Activated naive CD4-positive, alpha-beta T cell treated with anti-CD3 and anti-CD28 coated beads, Interleukin-2, amount 50 U/mL, for 24 hours (primary cell): ENCODE data around the gene PARP3.
A peak's percentile ranks its signal among the peaks of the same experiment; 100 is the strongest.
"Not testable (repeated sequence)": the region's sequence is repeated elsewhere in the genome, so short reads cannot be mapped to it uniquely, and the experiment has no call there.

Experiments
- H3K27ac Mint-ChIP-seq: one replicate; pipeline ENCODE4 v1.8.0; 2021; ENCODE audit warnings: mild to moderate bottlenecking, mixed read lengths
- H3K27me3 Mint-ChIP-seq: one replicate; pipeline ENCODE4 v1.8.0; 2021; ENCODE audit warnings: mixed read lengths
- H3K36me3 Mint-ChIP-seq: one replicate; pipeline ENCODE4 v1.8.0; 2021; ENCODE audit warnings: mixed read lengths
- H3K4me1 Mint-ChIP-seq: one replicate; pipeline ENCODE4 v1.8.0; 2021; ENCODE audit warnings: mixed read lengths
- H3K4me3 Mint-ChIP-seq: one replicate; pipeline ENCODE4 v1.8.0; 2021; ENCODE audit warnings: mild to moderate bottlenecking, mixed read lengths
- H3K9me3 Mint-ChIP-seq: one replicate; pipeline ENCODE4 v1.8.0; 2021; ENCODE audit warnings: mixed read lengths

Gene PARP3

GRCh38 chr3:51982352-51982837 lies 40.2 kb downstream of the PARP3 start:
- H3K9me3 Mint-ChIP-seq, result no peaks in the 10 kb centered on the region
- peak overlapping the region; percentile 94 for H3K4me3 Mint-ChIP-seq
- peak overlapping the region; percentile 84 for H3K27ac Mint-ChIP-seq
- peaks cover 25% of the 10 kb centered on the region for H3K4me1 Mint-ChIP-seq
- H3K36me3 Mint-ChIP-seq, result no peaks in the 10 kb centered on the region
- no peaks in the 10 kb centered on the region for H3K27me3 Mint-ChIP-seq

GRCh38 chr3:51982838-51983577 lies 40.8 kb downstream of the PARP3 start, which contains the start of gene ACY1:
ACY1 (plus strand) TSS chr3:51983535; CDS start chr3:51984065, 530 bp downstream.
- Mint-ChIP-seq H3K27ac (peak within 1 kb of the TSS; percentile 93), H3K4me1 (peaks cover 23% of the 10 kb centered on the region), H3K36me3 (no peaks in the 10 kb centered on the region), H3K9me3 (no peaks in the 10 kb centered on the region), H3K27me3 (no peaks in the 10 kb centered on the region), H3K4me3 (peak within 1 kb of the TSS; percentile 94)

GRCh38 chr3:51983578-51984268 lies 41.6 kb downstream of the PARP3 start:
- no peaks in the 10 kb centered on the region for H3K27me3 Mint-ChIP-seq
- peaks cover 23% of the 10 kb centered on the region for H3K4me1 Mint-ChIP-seq
- H3K36me3 Mint-ChIP-seq, result no peaks in the 10 kb centered on the region
- H3K27ac Mint-ChIP-seq, result peak overlapping the region; percentile 93
- H3K4me3 Mint-ChIP-seq, result peak overlapping the region; percentile 94
- no peaks in the 10 kb centered on the region for H3K9me3 Mint-ChIP-seq

- Mint-ChIP-seq H3K27ac (peak overlapping the region; percentile 93), H3K4me1 (peaks cover 23% of the 10 kb centered on the region), H3K9me3 (no peaks in the 10 kb centered on the region), H3K27me3 (no peaks in the 10 kb centered on the region), H3K36me3 (no peaks in the 10 kb centered on the region), H3K4me3 (peak overlapping the region; percentile 94)
Measured at GRCh38 chr3:51984269-51984647, 42.1 kb downstream of the PARP3 start.

GRCh38 chr3:51985063-51985462 lies 42.9 kb downstream of the PARP3 start:
- Mint-ChIP-seq H3K27ac (peak overlapping the region; percentile 68), H3K27me3 (no peaks in the 10 kb centered on the region), H3K9me3 (no peaks in the 10 kb centered on the region), H3K4me1 (peaks cover 23% of the 10 kb centered on the region), H3K4me3 (peak overlapping the region; percentile 70), H3K36me3 (no peaks in the 10 kb centered on the region)

- peak overlapping the region; percentile 12 for H3K27ac Mint-ChIP-seq
- peaks cover 22% of the 10 kb centered on the region for H3K4me1 Mint-ChIP-seq
- no peak overlapping the region for H3K4me3 Mint-ChIP-seq
- peaks cover 1% of the 10 kb centered on the region for H3K36me3 Mint-ChIP-seq
- H3K9me3 Mint-ChIP-seq, result no peaks in the 10 kb centered on the region
- H3K27me3 Mint-ChIP-seq, result no peaks in the 10 kb centered on the region
Measured at GRCh38 chr3:51986010-51986947, 44.1 kb downstream of the PARP3 start.

- Mint-ChIP-seq H3K27ac (no peak overlapping the region), H3K9me3 (no peaks in the 10 kb centered on the region), H3K4me3 (no peak overlapping the region), H3K36me3 (peaks cover 4% of the 10 kb centered on the region), H3K4me1 (peaks cover 17% of the 10 kb centered on the region), H3K27me3 (no peaks in the 10 kb centered on the region)
Measured at GRCh38 chr3:51987568-51987967, 45.4 kb downstream of the PARP3 start.

- no peaks in the 10 kb centered on the region for H3K27me3 Mint-ChIP-seq
- peaks cover 6% of the 10 kb centered on the region for H3K36me3 Mint-ChIP-seq
- H3K27ac Mint-ChIP-seq, result peak overlapping the region; percentile 47
- peaks cover 16% of the 10 kb centered on the region for H3K4me1 Mint-ChIP-seq
- no peaks in the 10 kb centered on the region for H3K9me3 Mint-ChIP-seq
- H3K4me3 Mint-ChIP-seq, result no peak overlapping the region
Measured at GRCh38 chr3:51988286-51989146, 46.4 kb downstream of the PARP3 start.

- H3K27me3 Mint-ChIP-seq, H3K9me3 Mint-ChIP-seq, H3K4me3 Mint-ChIP-seq: not testable (repeated sequence)
- Mint-ChIP-seq H3K36me3 (peaks cover 20% of the 10 kb centered on the region), H3K27ac (peak overlapping the region; percentile 8), H3K4me1 (peaks cover 20% of the 10 kb centered on the region)
Measured at GRCh38 chr3:51990501-51990971, 48.4 kb downstream of the PARP3 start.

GRCh38 chr3:51992017-51992682 lies 50.0 kb downstream of the PARP3 start:
- Mint-ChIP-seq H3K27ac (peak overlapping the region; percentile 62), H3K36me3 (peaks cover 24% of the 10 kb centered on the region), H3K4me3 (peak overlapping the region; percentile 100), H3K4me1 (peaks cover 24% of the 10 kb centered on the region), H3K9me3 (no peaks in the 10 kb centered on the region), H3K27me3 (no peaks in the 10 kb centered on the region)

- H3K4me1 Mint-ChIP-seq, result peaks cover 24% of the 10 kb centered on the region
- peaks cover 24% of the 10 kb centered on the region for H3K36me3 Mint-ChIP-seq
- H3K9me3 Mint-ChIP-seq, H3K27me3 Mint-ChIP-seq: not testable (repeated sequence)
- H3K27ac Mint-ChIP-seq, result peak overlapping the region; percentile 59
- peak overlapping the region; percentile 100 for H3K4me3 Mint-ChIP-seq
Measured at GRCh38 chr3:51993657-51994056, 51.5 kb downstream of the PARP3 start.

GRCh38 chr3:51994530-51994929 lies 52.4 kb downstream of the PARP3 start:
- H3K9me3 Mint-ChIP-seq, result no peaks in the 10 kb centered on the region
- H3K36me3 Mint-ChIP-seq, result peaks cover 24% of the 10 kb centered on the region
- no peaks in the 10 kb centered on the region for H3K27me3 Mint-ChIP-seq
- H3K4me1 Mint-ChIP-seq, result peaks cover 24% of the 10 kb centered on the region
- H3K4me3 Mint-ChIP-seq, result peak overlapping the region; percentile 100
- H3K27ac Mint-ChIP-seq, result peak overlapping the region; percentile 100

- H3K27ac Mint-ChIP-seq, result peak within 1 kb of the TSS; percentile 100
- H3K27me3 Mint-ChIP-seq, result no peaks in the 10 kb centered on the region
- peaks cover 24% of the 10 kb centered on the region for H3K4me1 Mint-ChIP-seq
- H3K36me3 Mint-ChIP-seq, result peaks cover 24% of the 10 kb centered on the region
- peak within 1 kb of the TSS; percentile 100 for H3K4me3 Mint-ChIP-seq
- H3K9me3 Mint-ChIP-seq, result no peaks in the 10 kb centered on the region
Measured at GRCh38 chr3:51995346-51996163, 53.4 kb downstream of the PARP3 start, which contains the start of gene RPL29. RPL29 (minus strand) TSS chr3:51995895; CDS start chr3:51995461, 434 bp downstream.
